WERI-Rb-1 (cell line): Measurements from ENCODE around the gene ARFGAP2.
"Not testable (repeated sequence)": the region's sequence is repeated elsewhere in the genome, so short reads cannot be mapped to it uniquely, and the experiment has no call there.

Experiments
- DNase-seq: peaks from one replicate; pipeline ENCODE4 v3.0.0-alpha.2; 2020
- H3K27ac ChIP-seq: fragments of 250-450 bp; sonication (Bioruptor Pico); 2 replicates; pipeline ENCODE4 v1.5.1; 2020; ENCODE audit warnings: mild to moderate bottlenecking, moderate library complexity
- H3K27me3 ChIP-seq: fragments of 250-450 bp; sonication (Bioruptor Pico); 2 replicates; pipeline ENCODE4 v1.5.1; 2021; ENCODE audit warnings: mild to moderate bottlenecking, low read depth, moderate library complexity; ENCODE audit not compliant: insufficient read depth, severe bottlenecking
- H3K36me3 ChIP-seq: fragments of 250-450 bp; sonication (Bioruptor Pico); 2 replicates; pipeline ENCODE4 v1.5.1; 2020; ENCODE audit warnings: mild to moderate bottlenecking, moderate library complexity
- H3K4me3 ChIP-seq: 2 replicates; pipeline ENCODE4 v1.5.1; 2011; ENCODE audit warnings: low read depth, mild to moderate bottlenecking, control low read depth, low read length
- H3K9me3 ChIP-seq: fragments of 250-450 bp; sonication (Bioruptor Pico); 2 replicates; pipeline ENCODE4 v1.5.1; 2021; ENCODE audit warnings: mild to moderate bottlenecking, moderate library complexity; ENCODE audit not compliant: severe bottlenecking
- TF ChIP-seq, protein P1 (sequence below): IDR thresholded peaks from 2 replicates; pipeline ENCODE4 v1.5.1; 2011; ENCODE audit warnings: low read depth, mild to moderate bottlenecking, control low read depth, inconsistent platforms, low read length

ARFGAP2 gene

DNA sequence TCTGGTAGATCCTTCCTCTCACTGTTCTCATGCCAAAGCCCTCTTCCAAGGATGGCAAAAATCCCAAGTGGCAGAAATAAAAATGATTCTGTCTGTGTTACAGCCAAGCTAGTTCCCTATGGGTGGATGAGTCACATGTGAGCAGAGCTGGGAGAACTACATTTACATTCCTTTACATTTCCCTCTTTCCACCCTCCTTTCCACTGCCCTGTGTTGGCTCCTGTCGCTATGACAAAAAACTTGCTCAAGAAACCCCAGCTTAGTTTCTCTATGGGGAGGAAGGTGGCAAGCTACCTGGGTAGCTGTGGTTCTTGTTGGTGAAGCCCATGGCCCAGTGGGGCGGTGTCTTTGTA is 27.9 kb upstream of the ARFGAP2 start:
- no peak for DNase-seq
- no peaks in the 10 kb centered on the region for H3K27me3 ChIP-seq
- H3K27ac ChIP-seq = no peak overlapping the region
- no peak overlapping the region for H3K4me3 ChIP-seq
- no peaks in the 10 kb centered on the region for H3K9me3 ChIP-seq
- TF ChIP-seq, protein P1, sequence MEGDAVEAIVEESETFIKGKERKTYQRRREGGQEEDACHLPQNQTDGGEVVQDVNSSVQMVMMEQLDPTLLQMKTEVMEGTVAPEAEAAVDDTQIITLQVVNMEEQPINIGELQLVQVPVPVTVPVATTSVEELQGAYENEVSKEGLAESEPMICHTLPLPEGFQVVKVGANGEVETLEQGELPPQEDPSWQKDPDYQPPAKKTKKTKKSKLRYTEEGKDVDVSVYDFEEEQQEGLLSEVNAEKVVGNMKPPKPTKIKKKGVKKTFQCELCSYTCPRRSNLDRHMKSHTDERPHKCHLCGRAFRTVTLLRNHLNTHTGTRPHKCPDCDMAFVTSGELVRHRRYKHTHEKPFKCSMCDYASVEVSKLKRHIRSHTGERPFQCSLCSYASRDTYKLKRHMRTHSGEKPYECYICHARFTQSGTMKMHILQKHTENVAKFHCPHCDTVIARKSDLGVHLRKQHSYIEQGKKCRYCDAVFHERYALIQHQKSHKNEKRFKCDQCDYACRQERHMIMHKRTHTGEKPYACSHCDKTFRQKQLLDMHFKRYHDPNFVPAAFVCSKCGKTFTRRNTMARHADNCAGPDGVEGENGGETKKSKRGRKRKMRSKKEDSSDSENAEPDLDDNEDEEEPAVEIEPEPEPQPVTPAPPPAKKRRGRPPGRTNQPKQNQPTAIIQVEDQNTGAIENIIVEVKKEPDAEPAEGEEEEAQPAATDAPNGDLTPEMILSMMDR = no peak
- H3K36me3 ChIP-seq = no peaks in the 10 kb centered on the region

DNA sequence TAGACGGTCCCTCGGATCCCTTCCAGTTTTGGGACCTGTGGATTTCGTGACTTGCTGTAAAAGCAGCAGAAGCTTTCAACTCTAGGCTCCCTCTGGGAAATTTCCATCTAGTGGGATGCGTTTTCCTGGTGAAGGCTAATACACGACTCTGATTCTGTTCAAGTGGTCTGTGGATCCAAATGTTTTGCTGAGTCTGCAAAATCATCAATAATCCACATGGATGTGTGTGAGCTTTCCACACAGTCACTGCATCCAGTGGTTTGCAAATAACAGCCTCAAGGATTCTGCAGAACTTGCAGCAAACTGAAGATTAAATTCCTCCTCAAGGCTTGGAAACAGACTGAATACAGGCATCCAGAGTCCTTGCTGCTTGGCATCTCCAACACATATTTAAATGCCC is 25.9 kb upstream of the ARFGAP2 start:
- Histone ChIP-seq H3K27me3 (no peaks in the 10 kb centered on the region), H3K27ac (no peak overlapping the region), H3K4me3 (no peak overlapping the region), H3K9me3 (no peaks in the 10 kb centered on the region), H3K36me3 (no peaks in the 10 kb centered on the region)
- no peak for DNase-seq
- TF ChIP-seq, protein P1 = no peak

- no peaks in the 10 kb centered on the region for H3K36me3 ChIP-seq
- TF ChIP-seq, protein P1 = no peak
- no peak for DNase-seq
- no peaks in the 10 kb centered on the region for H3K27me3 ChIP-seq
- H3K27ac ChIP-seq = no peak overlapping the region
- no peaks in the 10 kb centered on the region for H3K9me3 ChIP-seq
- H3K4me3 ChIP-seq = no peak overlapping the region
Measured at GRCh38 chr11:47201015-47201414, 24.3 kb upstream of the ARFGAP2 start.

- H3K27ac ChIP-seq, H3K9me3 ChIP-seq, DNase-seq, H3K36me3 ChIP-seq, H3K4me3 ChIP-seq, H3K27me3 ChIP-seq: not testable (repeated sequence)
Measured at GRCh38 chr11:47198161-47198560, 21.5 kb upstream of the ARFGAP2 start.

DNA sequence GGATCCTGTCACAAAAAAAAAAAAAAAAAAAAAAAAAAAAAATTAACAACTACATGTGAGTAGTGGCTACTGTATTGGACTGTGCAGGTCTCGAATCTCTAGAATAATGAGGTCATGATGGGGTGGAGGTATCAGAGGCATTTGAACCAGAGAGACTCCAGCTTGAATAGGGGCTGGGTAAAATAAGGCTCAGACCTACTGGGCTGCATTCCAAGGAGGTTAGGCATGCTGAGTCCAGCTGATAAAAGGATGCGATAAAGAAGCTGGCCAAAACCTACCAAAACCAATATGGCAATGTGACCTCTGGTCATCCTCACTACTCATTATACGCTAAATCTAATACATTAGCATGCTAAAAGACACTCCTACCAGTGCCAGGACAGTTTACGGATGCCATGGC is 15.4 kb upstream of the ARFGAP2 start:
- Histone ChIP-seq H3K4me3 (no peak overlapping the region), H3K9me3 (no peaks in the 10 kb centered on the region), H3K27ac (no peak overlapping the region), H3K27me3 (no peaks in the 10 kb centered on the region), H3K36me3 (no peaks in the 10 kb centered on the region)
- TF ChIP-seq, protein P1 = no peak
- no peak for DNase-seq

DNA sequence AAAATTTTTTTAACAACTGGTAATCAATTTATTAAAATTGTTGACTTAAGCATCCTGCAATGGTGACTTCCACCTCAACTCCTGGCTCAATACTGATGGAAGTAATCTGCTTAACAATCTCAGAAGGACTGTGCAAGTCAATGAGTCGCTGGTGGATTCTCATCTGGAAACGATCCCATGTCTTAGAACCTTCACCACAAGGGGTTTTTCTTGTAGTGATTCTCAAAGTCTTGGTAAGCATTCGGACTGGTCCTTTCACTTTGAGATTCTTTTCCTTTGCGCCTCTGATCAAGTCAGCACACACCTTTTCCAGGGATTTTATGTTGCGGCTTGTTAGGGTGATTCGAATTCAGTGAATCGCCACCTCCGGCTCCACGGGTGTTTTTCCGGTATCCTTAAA is 14.5 kb upstream of the ARFGAP2 start:
- DNase-seq, H3K4me3 ChIP-seq, H3K27ac ChIP-seq, H3K36me3 ChIP-seq, H3K9me3 ChIP-seq, H3K27me3 ChIP-seq: not testable (repeated sequence)

- Histone ChIP-seq H3K27ac (no peak overlapping the region), H3K36me3 (no peaks in the 10 kb centered on the region), H3K27me3 (no peaks in the 10 kb centered on the region), H3K4me3 (no peak overlapping the region), H3K9me3 (no peaks in the 10 kb centered on the region)
- DNase-seq = no peak
- TF ChIP-seq, protein P1 = no peak
Measured at GRCh38 chr11:47189100-47189834, 12.6 kb upstream of the ARFGAP2 start.
